Retinal pigment epithelial cell (primary cell): Measurements from ENCODE around the gene NR0B2.
A peak's percentile ranks its signal among the peaks of the same experiment; 100 is the strongest.

Experiments
- DNase-seq: peaks from one replicate; pipeline ENCODE4 v3.0.0-alpha.2; 2010; ENCODE audit warnings: low read depth
- H3K4me3 ChIP-seq: 2 replicates; pipeline ENCODE4 v1.5.1; 2011; ENCODE audit warnings: mild to moderate bottlenecking, low read length, control low read depth, moderate library complexity
- CTCF ChIP-seq: conservative IDR thresholded peaks from 2 replicates; pipeline ENCODE4 v1.5.1; 2011; ENCODE audit warnings: low read depth, low read length, control low read depth, inconsistent platforms

Gene NR0B2

GRCh38 chr1:26936823-26937222, 23.0 kb upstream of the NR0B2 start:
- no peak for DNase-seq
- TF ChIP-seq CTCF = no peak
- H3K4me3 ChIP-seq = no peak overlapping the region

GRCh38 chr1:26932531-26932930, 18.8 kb upstream of the NR0B2 start:
- H3K4me3 ChIP-seq = no peak overlapping the region
- TF ChIP-seq CTCF = no peak
- no peak for DNase-seq

DNA sequence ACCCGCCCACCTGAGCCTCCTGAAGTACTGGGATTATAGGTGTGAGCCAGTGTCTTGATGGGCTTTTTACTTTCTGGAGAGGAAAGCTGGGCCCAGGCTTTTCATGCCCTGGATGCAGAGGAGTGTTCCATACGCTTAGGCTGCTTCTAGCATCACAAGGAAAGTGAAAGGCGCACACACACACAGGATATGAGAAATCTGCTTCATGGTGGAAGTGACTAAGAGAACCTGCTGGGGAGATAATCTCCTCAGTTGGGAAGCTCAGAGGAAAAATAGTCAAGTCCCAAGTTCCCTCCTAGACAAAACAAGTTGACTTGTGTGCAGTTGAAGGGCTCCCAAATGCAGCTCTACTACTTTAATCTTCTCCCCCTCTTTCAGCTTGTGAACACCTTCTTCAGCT, 9.9 kb upstream of the NR0B2 start:
- DNase-seq = no peak
- no peak overlapping the region for H3K4me3 ChIP-seq
- no peak for TF ChIP-seq CTCF

DNA sequence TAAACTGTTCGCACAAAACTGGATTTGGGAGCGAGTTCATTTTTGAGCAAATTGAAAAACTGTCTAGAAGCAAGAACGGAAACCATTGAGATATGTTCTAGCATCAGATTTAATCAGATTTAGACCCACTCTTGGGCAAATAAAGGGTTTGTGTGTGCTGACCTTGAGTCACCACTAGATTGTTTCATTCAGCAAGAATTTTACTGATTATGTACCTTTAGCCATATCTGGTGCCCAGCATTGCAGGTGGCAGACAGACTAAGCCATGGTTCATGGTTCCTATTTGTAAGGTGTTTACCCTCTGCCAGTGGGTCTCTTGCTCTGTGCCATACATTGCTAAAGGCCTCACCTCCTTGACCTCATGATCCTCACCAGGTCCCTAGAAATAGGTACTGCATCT, 9.1 kb upstream of the NR0B2 start:
- H3K4me3 ChIP-seq = peak overlapping the region; percentile 65
- no peak for TF ChIP-seq CTCF
- DNase-seq = no peak

GRCh38 chr1:26922431-26922729, 8.6 kb upstream of the NR0B2 start:
- H3K4me3 ChIP-seq = peak overlapping the region; percentile 65
- TF ChIP-seq CTCF = no peak
- DNase-seq = no peak

- TF ChIP-seq CTCF = no peak
- DNase-seq = peak; percentile 84
- peak within 1 kb of the TSS; percentile 65 for H3K4me3 ChIP-seq
These were observed 8.0 kb upstream of the NR0B2 start, which contains the start of gene NUDC for GRCh38 chr1:26921540-26922430. TSS of gene NUDC (plus strand) at chr1:26921743. CDS start at chr1:26921849, 106 bp downstream.

DNA sequence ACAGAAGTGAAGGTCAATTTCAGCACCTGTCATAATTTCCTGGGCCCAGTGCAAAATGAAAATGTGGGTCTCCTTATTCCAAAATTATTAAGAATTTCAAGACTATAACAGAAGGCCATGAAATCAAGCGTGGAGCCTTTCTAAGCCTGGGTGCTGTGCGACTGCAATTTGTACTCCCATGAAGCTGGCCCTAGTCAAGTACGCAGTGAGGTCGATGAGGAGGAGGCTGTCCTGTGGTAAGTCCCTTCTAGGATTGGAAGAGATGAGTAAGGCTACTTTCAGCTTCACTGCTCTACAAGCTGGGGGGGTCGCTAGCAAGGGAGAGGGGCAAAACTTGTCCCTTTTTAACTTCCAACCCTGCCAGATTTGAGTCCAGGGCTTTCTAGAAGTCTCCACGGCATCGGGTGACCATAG, 7.4 kb upstream of the NR0B2 start:
- no peak for TF ChIP-seq CTCF
- peak overlapping the region; percentile 65 for H3K4me3 ChIP-seq
- no peak for DNase-seq
